Sigmoid colon (tissue), 7 donors: ENCODE results near the gene PPT2. TPM values are rescaled to one million over a fixed set of nuclear protein-coding genes. Genes with fewer than 3 reads are reported as not detected.

Source experiments
- DNase-seq: peaks from one replicate; pipeline ENCODE4 v3.0.0-alpha.2; 2019
- H3K27ac ChIP-seq, 4 donors: fragments of 200-600 bp; sonication (generic); one replicate each; pipeline ENCODE4 v1.5.1; 2016 to 2019; ENCODE audit warnings: mild to moderate bottlenecking in 1 of 4
- H3K27me3 ChIP-seq, 3 donors: fragments of 200-600 bp; sonication (generic); one replicate each; pipeline ENCODE4 v1.5.1; 2019; ENCODE audit warnings: mild to moderate bottlenecking in 1 of 3
- H3K36me3 ChIP-seq, 4 donors: fragments of 200-600 bp; sonication (generic); one replicate each; pipeline ENCODE4 v1.5.1; 2016 to 2019
- H3K4me1 ChIP-seq, 4 donors: fragments of 200-600 bp; sonication (generic); one replicate each; pipeline ENCODE4 v1.5.1; 2017 to 2019
- H3K4me3 ChIP-seq, 4 donors: fragments of 200-600 bp; sonication (generic); one replicate each; pipeline ENCODE4 v1.5.1; 2017 to 2019; ENCODE audit warnings: mild to moderate bottlenecking in 2 of 4, moderate library complexity in 1 of 4
- H3K9me3 ChIP-seq, 4 donors: fragments of 200-600 bp in 3 of 4; sonication (generic) in 3 of 4; one replicate each; pipeline versions ENCODE4 v1.5.1 to v1.6.1; 2013 to 2019
- EP300 ChIP-seq, 4 donors: sonication (generic); formaldehyde crosslinking; IDR thresholded peaks; one replicate each; pipeline ENCODE4 v1.6.1; 2017; ENCODE audit warnings: antibody characterized with exemption in 4 of 4
- POLR2A ChIP-seq, 2 donors: fragments of 450-650 bp; IDR thresholded peaks; one replicate each; pipeline ENCODE4 v1.6.1; 2016; ENCODE audit warnings: antibody characterized with exemption in 2 of 2, mild to moderate bottlenecking in 2 of 2, moderate library complexity in 2 of 2
- POLR2AphosphoS5 ChIP-seq, 4 donors: sonication (generic); formaldehyde crosslinking; IDR thresholded peaks; one replicate each; pipeline ENCODE4 v1.6.1; 2017; ENCODE audit warnings: antibody characterized with exemption in 4 of 4
- WGBS, 2 donors: extraction: QIAGEN DNeasy Blood & Tissue Kit; methylation state at CpG; one replicate each; pipeline ENCODE4 v1.1.7; 2013; 5-methylcytosine and 5-hydroxymethylcytosine counted together
- intact Hi-C: fragments of 100-400 bp; cut with DNase I; formaldehyde crosslinking; loops from one replicate; pipeline ENCODE4 v1.15.1; 2023
- polyA plus RNA-seq, 3 donors: library from polyadenylated mRNA; stranded (reverse); fragments of 200-250 nt; gene quantifications; one replicate each; pipeline ENCODE4 v1.2.3, GENCODE V29; 2013
- total RNA-seq, 4 donors: library from RNA; depleted of rRNA; stranded (reverse); fragments of >200 nt; gene quantifications; one replicate each; pipeline ENCODE4 v1.1.0, GENCODE V29; 2016
- TF ChIP-seq, protein P1 (sequence below), 4 experiments: fragments of 450-650 bp in 3 of 4; fragments of 200-600 bp in 1 of 4; IDR thresholded peaks; one replicate each; pipeline ENCODE4 v1.5.1; 2016 to 2019; ENCODE audit warnings: antibody characterized with exemption in 4 of 4, mild to moderate bottlenecking in 3 of 4, moderate library complexity in 2 of 4
- donor health status: healthy with polysubstance abuse.
- donor health status: Bipolar disorder and iron deficiency.
- donor health status: healthy.

PPT2 gene
- total and polyA plus RNA-seq, 7 donors, result 3.0 to 126 (median 15.5) TPM

- peak; percentile 100 for DNase-seq
- Histone ChIP-seq H3K4me3 (peak within 1 kb of the TSS; percentile 77 to 92 (median 83)), H3K36me3 (peaks cover 5 to 40% (median 24%) of the 10 kb centered on the region in 4 donors), H3K27me3 (no peaks in the 10 kb centered on the region), H3K27ac (peak within 1 kb of the TSS; percentile 91 to 94 (median 92)), H3K4me1 (peaks cover 0 to 36% (median 31%) of the 10 kb centered on the region in 4 donors), H3K9me3 (no peaks in the 10 kb centered on the region)
- intact Hi-C loops, result loop anchor here (10.0 kb wide), 1 partner anchor 223 kb away; the partner anchor contains the start of gene ZBTB12
- peak; percentile 68 to 76 for TF ChIP-seq POLR2A (IDR thresholded peaks at IDR 0.05)
- TF ChIP-seq EP300 (IDR thresholded peaks at IDR 0.05), result no peak
- peak; percentile 43 to 82 (median 78) for TF ChIP-seq POLR2AphosphoS5 (IDR thresholded peaks at IDR 0.05)
- TF ChIP-seq, protein P1, sequence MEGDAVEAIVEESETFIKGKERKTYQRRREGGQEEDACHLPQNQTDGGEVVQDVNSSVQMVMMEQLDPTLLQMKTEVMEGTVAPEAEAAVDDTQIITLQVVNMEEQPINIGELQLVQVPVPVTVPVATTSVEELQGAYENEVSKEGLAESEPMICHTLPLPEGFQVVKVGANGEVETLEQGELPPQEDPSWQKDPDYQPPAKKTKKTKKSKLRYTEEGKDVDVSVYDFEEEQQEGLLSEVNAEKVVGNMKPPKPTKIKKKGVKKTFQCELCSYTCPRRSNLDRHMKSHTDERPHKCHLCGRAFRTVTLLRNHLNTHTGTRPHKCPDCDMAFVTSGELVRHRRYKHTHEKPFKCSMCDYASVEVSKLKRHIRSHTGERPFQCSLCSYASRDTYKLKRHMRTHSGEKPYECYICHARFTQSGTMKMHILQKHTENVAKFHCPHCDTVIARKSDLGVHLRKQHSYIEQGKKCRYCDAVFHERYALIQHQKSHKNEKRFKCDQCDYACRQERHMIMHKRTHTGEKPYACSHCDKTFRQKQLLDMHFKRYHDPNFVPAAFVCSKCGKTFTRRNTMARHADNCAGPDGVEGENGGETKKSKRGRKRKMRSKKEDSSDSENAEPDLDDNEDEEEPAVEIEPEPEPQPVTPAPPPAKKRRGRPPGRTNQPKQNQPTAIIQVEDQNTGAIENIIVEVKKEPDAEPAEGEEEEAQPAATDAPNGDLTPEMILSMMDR (IDR thresholded peaks at IDR 0.05), result no peak
- WGBS, 2 donors, result 0 to 1% methylated on average over 44 of the region's 44 CpGs
Observed at GRCh38 chr6:32127717-32128592, 26.0 kb upstream of the PPT2 start, which contains the start of gene ATF6B. Gene ATF6B, minus strand, starts transcription at chr6:32128246. Its CDS starts 39 bp downstream, at chr6:32128207.

DNA sequence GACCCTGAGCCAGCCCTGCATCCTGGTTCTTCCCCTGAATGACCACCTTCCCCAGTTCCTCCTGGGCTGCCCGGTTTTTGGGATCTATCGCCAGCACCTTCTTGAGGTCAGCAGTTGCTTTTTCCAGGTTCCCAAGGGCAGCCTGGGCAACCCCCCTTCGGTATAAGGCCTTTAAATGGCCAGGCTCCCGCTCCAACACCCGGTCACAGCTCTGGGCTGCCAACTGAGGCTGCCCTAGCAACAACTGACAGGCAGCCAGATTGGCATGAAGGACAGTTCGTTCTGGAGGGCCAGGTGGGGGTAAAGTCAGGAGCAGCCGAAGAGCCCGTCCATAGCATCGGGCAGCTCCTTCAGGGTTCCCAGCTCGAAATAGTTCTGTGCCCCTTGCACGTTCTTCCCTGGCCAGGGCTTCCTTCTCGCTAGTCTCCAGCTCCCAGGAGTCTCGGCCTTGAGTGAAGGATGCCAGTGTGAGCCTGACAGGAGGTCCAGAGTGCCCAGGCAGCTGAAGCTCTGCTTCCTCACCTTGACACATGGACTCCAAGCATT is 25.1 kb upstream of the PPT2 start:
- intact Hi-C loops, result loop anchor here (1.0 to 10.0 kb wide), 2 partner anchors 66 to 224 kb away; partner anchors contain the start of gene ZBTB12
- Histone ChIP-seq H3K4me1 (peaks cover 0 to 36% (median 31%) of the 10 kb centered on the region in 4 donors), H3K36me3 (peaks cover 0 to 31% (median 18%) of the 10 kb centered on the region in 4 donors), H3K27ac (peak overlapping the region; percentile 91 to 94 (median 92)), H3K27me3 (no peaks in the 10 kb centered on the region), H3K9me3 (no peaks in the 10 kb centered on the region), H3K4me3 (peak overlapping the region in 3 of 4 donors; percentile 68 to 92 (median 77))
- DNase-seq, result no peak
- WGBS, 2 donors, result 88 to 92% methylated on average over 13 of the region's 13 CpGs
- TF ChIP-seq EP300 (IDR thresholded peaks at IDR 0.05), result no peak
- TF ChIP-seq POLR2A (IDR thresholded peaks at IDR 0.05), result no peak
- TF ChIP-seq, protein P1 (IDR thresholded peaks at IDR 0.05), result no peak
- TF ChIP-seq POLR2AphosphoS5 (IDR thresholded peaks at IDR 0.05), result no peak

DNA sequence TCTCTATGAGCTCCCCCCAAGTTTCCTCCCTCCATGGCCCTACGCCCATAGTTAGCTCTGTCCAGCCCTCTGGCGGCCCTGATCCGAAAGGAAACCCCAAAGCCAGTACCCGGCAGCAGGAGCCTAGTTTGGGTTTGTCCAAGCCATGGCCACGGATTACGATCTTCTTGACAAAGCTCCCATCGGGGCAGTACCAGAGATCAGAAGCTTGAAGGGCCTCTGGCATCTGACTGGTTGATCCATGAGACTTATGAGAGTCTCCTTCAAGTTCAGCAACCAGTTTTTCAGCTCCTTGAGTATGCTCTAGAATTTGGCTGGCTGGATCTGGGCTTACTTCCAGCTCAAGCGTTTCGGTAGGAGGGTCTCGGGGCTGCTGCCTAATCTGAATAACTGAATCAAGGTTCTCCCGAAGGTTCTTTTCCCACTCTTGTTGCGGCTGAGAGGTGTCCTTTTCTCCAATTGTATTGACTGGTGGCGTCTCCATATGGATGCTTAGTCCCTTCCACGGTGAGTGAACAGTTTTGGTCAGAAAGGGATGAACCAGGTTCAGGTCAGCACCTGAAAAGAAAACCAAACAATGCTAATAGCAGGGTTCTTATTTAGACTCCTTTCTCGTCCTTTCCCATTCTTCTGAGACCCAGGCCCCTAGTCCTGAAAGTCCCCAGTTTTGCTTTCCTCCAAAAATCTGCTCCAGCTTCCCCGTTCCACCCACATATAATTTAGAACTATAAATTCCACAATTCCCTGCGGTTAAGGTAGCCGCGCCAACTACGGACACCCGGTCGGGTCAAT is 24.4 kb upstream of the PPT2 start:
- Histone ChIP-seq H3K4me1 (peaks cover 0 to 36% (median 31%) of the 10 kb centered on the region in 4 donors), H3K9me3 (no peaks in the 10 kb centered on the region), H3K27me3 (no peaks in the 10 kb centered on the region), H3K27ac (peak overlapping the region; percentile 91 to 94 (median 92)), H3K4me3 (peak overlapping the region; percentile 62 to 72 (median 67)), H3K36me3 (peaks cover 0 to 24% (median 12%) of the 10 kb centered on the region in 4 donors)
- DNase-seq, result peak; percentile 67
- intact Hi-C loops, result loop anchor here (1.0 to 10.0 kb wide), 3 partner anchors 23 to 225 kb away; partner anchors contain the start of gene ZBTB12
- TF ChIP-seq POLR2AphosphoS5 (IDR thresholded peaks at IDR 0.05) (peak in 2 of 4 donors; percentile 46 to 71), EP300 (IDR thresholded peaks at IDR 0.05) (peak in 1 of 4 donors; percentile 16), POLR2A (IDR thresholded peaks at IDR 0.05) (no peak)
- TF ChIP-seq, protein P1 (IDR thresholded peaks at IDR 0.05), result no peak
- 32 to 40% methylated on average over 22 of the region's 22 CpGs for WGBS, 2 donors

DNA sequence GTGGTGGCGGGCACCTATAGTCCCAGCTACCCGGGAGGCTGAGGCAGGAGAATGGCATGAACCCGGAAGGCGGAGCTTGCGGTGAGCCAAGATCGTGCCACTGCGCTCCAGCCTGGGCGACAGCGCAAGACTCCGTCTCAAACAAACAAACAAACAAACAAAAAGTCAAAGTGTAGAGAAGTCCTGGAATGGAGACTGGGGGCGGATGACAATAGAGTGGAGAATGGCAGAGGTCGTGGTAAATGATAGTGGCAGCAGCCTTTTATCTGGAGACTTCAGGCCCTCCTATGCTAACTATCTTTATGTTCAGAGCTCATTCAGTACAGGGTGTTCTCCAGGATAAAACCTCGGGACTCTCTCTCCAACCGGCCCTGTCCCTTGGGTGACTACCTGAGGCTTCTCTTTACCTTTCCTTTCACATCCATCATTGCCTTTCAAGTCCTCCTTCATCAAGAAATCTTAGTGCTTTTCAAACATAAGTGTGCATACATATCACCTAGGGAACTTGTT is 22.4 kb upstream of the PPT2 start:
- WGBS, 2 donors, result 89 to 94% methylated on average over 14 of the region's 14 CpGs
- TF ChIP-seq POLR2AphosphoS5 (IDR thresholded peaks at IDR 0.05) (no peak), POLR2A (IDR thresholded peaks at IDR 0.05) (no peak), EP300 (IDR thresholded peaks at IDR 0.05) (no peak)
- TF ChIP-seq, protein P1 (IDR thresholded peaks at IDR 0.05), result no peak
- no peaks in the 10 kb centered on the region for H3K27me3 ChIP-seq
- peaks cover 0 to 31% (median 26%) of the 10 kb centered on the region in 4 donors for H3K4me1 ChIP-seq
- no peak overlapping the region for H3K4me3 ChIP-seq
- DNase-seq, result peak; percentile 28
- intact Hi-C loops, result loop anchor here (1.0 kb wide), 1 partner anchor 17 kb away; no protein-coding TSS in a partner anchor
- peaks cover 0 to 4% (median 0%) of the 10 kb centered on the region in 4 donors for H3K36me3 ChIP-seq
- no peaks in the 10 kb centered on the region for H3K9me3 ChIP-seq
- no peak overlapping the region for H3K27ac ChIP-seq
